Psoas muscle (tissue), 8 donors: ENCODE data around the gene CGN. TPM values are rescaled to one million over a fixed set of nuclear protein-coding genes. Genes with fewer than 3 reads are reported as not detected.

Experiments
- ATAC-seq, 4 donors: fragments of 200-7000 bp; cut with Tn5 transposase; one replicate each; pipeline ENCODE4 v1.9.1; 2020; ENCODE audit warnings: moderate library complexity in 3 of 4, mild to moderate bottlenecking in 2 of 4
- DNase-seq, 2 donors: peaks; one replicate each; pipeline ENCODE4 v3.0.0-alpha.2; 2020
- H3K27ac ChIP-seq: fragments of 200-600 bp; one replicate; pipeline ENCODE4 v1.8.0; 2022
- H3K27me3 ChIP-seq, 3 donors: fragments of 200-600 bp in 1 of 3; one replicate each; pipeline versions ENCODE4 v1.6.1 to v1.8.0; 2013 to 2022; ENCODE audit warnings: low read length in 2 of 3, mild to moderate bottlenecking in 2 of 3, moderate library complexity in 1 of 3; ENCODE audit not compliant: insufficient read depth in 3 of 3
- H3K36me3 ChIP-seq, 2 donors: fragments of 200-600 bp in 1 of 2; one replicate each; pipeline versions ENCODE4 v1.6.1 to v1.8.0; 2013 to 2022; ENCODE audit warnings: low read depth in 1 of 2, mild to moderate bottlenecking in 1 of 2, moderate library complexity in 1 of 2; ENCODE audit not compliant: insufficient read depth in 1 of 2
- H3K4me1 ChIP-seq: fragments of 200-600 bp; one replicate; pipeline ENCODE4 v1.8.0; 2022
- H3K4me3 ChIP-seq: fragments of 200-600 bp; one replicate; pipeline ENCODE4 v1.8.0; 2022; ENCODE audit warnings: mild to moderate bottlenecking
- H3K9me3 ChIP-seq: fragments of 200-600 bp; one replicate; pipeline ENCODE4 v1.8.0; 2022
- WGBS, 3 donors: extraction: QIAGEN DNeasy Blood & Tissue Kit; methylation state at CpG; one replicate each; pipeline versions ENCODE4 v1.1.6 to v1.1.7; 2013; 5-methylcytosine and 5-hydroxymethylcytosine counted together
- intact Hi-C, 2 donors: fragments of 100-400 bp; cut with DNase I; formaldehyde crosslinking; loops; one replicate each; pipeline versions ENCODE4 v1.11.0 to v1.14.2; 2022
- polyA plus RNA-seq, 3 donors: library from polyadenylated mRNA; stranded (reverse); fragments of 200-250 nt; gene quantifications; one replicate each; pipeline ENCODE4 v1.2.3, GENCODE V29; 2013
- total RNA-seq, 4 donors: library from RNA; stranded (reverse); fragmentation: NEBNext Ultra II Directional in 2 of 4; extraction: Animal tissue kit (Norgen Biotek cat#: 25700) in 2 of 4; gene quantifications; one replicate each; pipeline versions ENCODE4 v1.2.1 to v1.2.4, GENCODE V29; 2021 to 2023
- TF ChIP-seq, protein P1 (sequence below): fragments of 200-600 bp; IDR thresholded peaks from one replicate; pipeline ENCODE4 v1.8.0; 2022; ENCODE audit warnings: antibody characterized with exemption
- donor health status: healthy with polysubstance abuse.
- donor health status: DM: no; HTN: no; CAD: no; lungs with moderate emphysema.
- donor health status: Bipolar disorder and iron deficiency.
- donor health status: healthy.
- donor health status: DM: yes; HTN: yes; CAD: no.
- donor health status: DM: no; HTN: no; CAD: no.
- donor health status: DM: no; HTN: no; CAD: no.
- donor health status: DM: yes; HTN: yes; CAD: no.

The CGN gene
- total and polyA plus RNA-seq, 7 donors, result 0.03 to 0.21 (median 0.10) TPM; not detected in 2

- Histone ChIP-seq H3K36me3 (no peaks in the 10 kb centered on the region), H3K27ac (no peak overlapping the region), H3K9me3 (no peaks in the 10 kb centered on the region), H3K27me3 (no peaks in the 10 kb centered on the region), H3K4me1 (no peaks in the 10 kb centered on the region), H3K4me3 (no peak overlapping the region)
- TF ChIP-seq, protein P1, sequence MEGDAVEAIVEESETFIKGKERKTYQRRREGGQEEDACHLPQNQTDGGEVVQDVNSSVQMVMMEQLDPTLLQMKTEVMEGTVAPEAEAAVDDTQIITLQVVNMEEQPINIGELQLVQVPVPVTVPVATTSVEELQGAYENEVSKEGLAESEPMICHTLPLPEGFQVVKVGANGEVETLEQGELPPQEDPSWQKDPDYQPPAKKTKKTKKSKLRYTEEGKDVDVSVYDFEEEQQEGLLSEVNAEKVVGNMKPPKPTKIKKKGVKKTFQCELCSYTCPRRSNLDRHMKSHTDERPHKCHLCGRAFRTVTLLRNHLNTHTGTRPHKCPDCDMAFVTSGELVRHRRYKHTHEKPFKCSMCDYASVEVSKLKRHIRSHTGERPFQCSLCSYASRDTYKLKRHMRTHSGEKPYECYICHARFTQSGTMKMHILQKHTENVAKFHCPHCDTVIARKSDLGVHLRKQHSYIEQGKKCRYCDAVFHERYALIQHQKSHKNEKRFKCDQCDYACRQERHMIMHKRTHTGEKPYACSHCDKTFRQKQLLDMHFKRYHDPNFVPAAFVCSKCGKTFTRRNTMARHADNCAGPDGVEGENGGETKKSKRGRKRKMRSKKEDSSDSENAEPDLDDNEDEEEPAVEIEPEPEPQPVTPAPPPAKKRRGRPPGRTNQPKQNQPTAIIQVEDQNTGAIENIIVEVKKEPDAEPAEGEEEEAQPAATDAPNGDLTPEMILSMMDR, result no peak
- ATAC-seq (peak in 3 of 4 donors; percentile 46 to 66 (median 49)), DNase-seq (no peak)
- intact Hi-C loops, result no loop called here
- WGBS, 3 donors, result 3 to 45% (median 40%) methylated on average over 1 of the region's 1 CpG
These were observed 74.4 kb downstream of the CGN start for GRCh38 chr1:151585622-151586021.

Other genes starting within 250 kb of the CGN start
- gene ZNF687, start 229.1 kb upstream of the CGN start, total RNA-seq, result 10 to 100 TPM; 10.6 to 14.8 (median 13.1) TPM
- 10 to 100 TPM in 1 of 3 donors, 1 to 10 TPM in 2; 4.6 to 13.5 (median 5.0) TPM for gene ZNF687, start 229.1 kb upstream of the CGN start, polyA plus RNA-seq
- gene PI4KB, start 184.0 kb upstream of the CGN start, total RNA-seq, result 10 to 100 TPM; 51.9 to 96.4 (median 78.8) TPM
- 10 to 100 TPM; 42.6 to 66.3 (median 53.2) TPM for gene PI4KB, start 184.0 kb upstream of the CGN start, polyA plus RNA-seq
- gene RFX5, start 164.1 kb upstream of the CGN start, total RNA-seq, result 10 to 100 TPM; 16.9 to 38.7 (median 21.6) TPM
- 10 to 100 TPM in 1 of 3 donors, 1 to 10 TPM in 2; 4.7 to 36.3 (median 8.5) TPM for gene RFX5, start 164.1 kb upstream of the CGN start, polyA plus RNA-seq
- 10 to 100 TPM; 19.7 to 89.2 (median 56.3) TPM for gene SELENBP1, start 138.7 kb upstream of the CGN start, total RNA-seq
- 10 to 100 TPM; 12.7 to 41.2 (median 26.7) TPM for gene SELENBP1, start 138.7 kb upstream of the CGN start, polyA plus RNA-seq
- 100 to 1,000 TPM; 149 to 285 (median 230) TPM for gene PSMB4, start 111.8 kb upstream of the CGN start, total RNA-seq
- gene PSMB4, start 111.8 kb upstream of the CGN start, polyA plus RNA-seq, result 100 to 1,000 TPM; 354 to 521 (median 465) TPM
- 10 to 100 TPM; 26.5 to 45.1 (median 41.8) TPM for gene POGZ, start 51.9 kb upstream of the CGN start, total RNA-seq
- gene POGZ, start 51.9 kb upstream of the CGN start, polyA plus RNA-seq, result 10 to 100 TPM in 1 of 3 donors, 1 to 10 TPM in 2; 6.7 to 13.8 (median 8.5) TPM
- gene TUFT1, start 28.9 kb downstream of the CGN start, total RNA-seq, result 1 to 10 TPM in 3 of 4 donors, under 1 TPM in 1; 0.97 to 5.3 (median 1.7) TPM
- gene TUFT1, start 28.9 kb downstream of the CGN start, polyA plus RNA-seq, result 1 to 10 TPM in 2 of 3 donors, under 1 TPM in 1; 0.86 to 3.0 (median 1.1) TPM
- 10 to 100 TPM; 39.8 to 47.2 (median 43.3) TPM for gene SNX27, start 100.7 kb downstream of the CGN start, total RNA-seq
- gene SNX27, start 100.7 kb downstream of the CGN start, polyA plus RNA-seq, result 10 to 100 TPM; 10.7 to 41.0 (median 11.2) TPM
- gene CELF3, start 205.4 kb downstream of the CGN start, total RNA-seq, result not detected
- gene CELF3, start 205.4 kb downstream of the CGN start, polyA plus RNA-seq, result under 1 TPM in 1 of 3 donors, not detected in 2; 0.04 TPM
- gene RIIAD1, start 210.1 kb downstream of the CGN start, total RNA-seq, result 1 to 10 TPM in 2 of 4 donors, not detected in 2; 3.8 to 5.2 TPM
- gene RIIAD1, start 210.1 kb downstream of the CGN start, polyA plus RNA-seq, result 1 to 10 TPM in 2 of 3 donors, under 1 TPM in 1; 0.34 to 2.6 (median 2.4) TPM